GM19438 (cell line): ENCODE results near the gene PARP1.
"Not testable (repeated sequence)": the region's sequence is repeated elsewhere in the genome, so short reads cannot be mapped to it uniquely, and the experiment has no call there.

Experiments used
- ATAC-seq: cut with Tn5 transposase; IDR thresholded peaks from one replicate; pipeline ENCODE4 v1.9.1; 2021; ENCODE audit warnings: low read depth; ENCODE audit not compliant: unreplicated experiment

Gene PARP1

DNA sequence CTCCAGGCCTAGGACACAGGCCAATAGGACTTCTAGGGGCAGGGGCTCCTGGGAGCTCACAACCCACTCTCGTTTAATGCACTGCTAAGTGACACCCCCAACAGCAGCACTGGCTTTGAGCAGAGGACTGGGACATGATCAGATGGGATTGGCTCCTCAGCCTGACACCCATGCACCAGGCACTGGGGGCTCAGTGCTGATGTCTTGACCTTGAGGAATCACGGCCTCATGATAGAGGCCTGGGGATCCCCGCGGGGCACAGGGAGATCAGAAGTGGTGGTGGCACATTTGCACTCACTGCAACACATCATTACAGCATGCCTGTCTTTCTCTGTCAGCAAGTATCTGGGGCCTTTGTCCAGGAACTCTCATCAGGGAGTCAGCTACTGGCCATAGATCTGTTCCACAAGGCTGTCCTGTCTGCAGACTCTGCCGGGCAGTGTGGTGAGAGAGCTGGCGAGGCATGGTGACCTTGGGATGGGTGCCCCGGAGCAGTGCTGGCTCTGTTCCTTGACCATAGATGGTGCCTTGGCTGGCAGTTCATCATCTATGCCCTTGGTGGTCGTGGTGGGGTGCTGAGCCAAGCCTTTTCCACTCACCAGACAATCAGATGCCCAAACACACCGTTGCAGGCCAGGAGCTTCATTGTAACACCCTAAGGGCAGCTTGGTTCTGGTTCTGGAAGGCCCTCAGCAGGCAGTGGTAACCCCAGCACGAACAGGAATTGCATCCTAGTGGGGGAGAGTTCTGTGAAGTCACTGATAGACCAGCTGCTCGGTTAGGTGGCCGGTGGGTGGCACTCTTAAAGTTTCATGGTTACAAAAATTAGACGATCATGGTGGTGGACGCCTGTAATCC lies 22.2 kb upstream of the PARP1 start:
- no peak for ATAC-seq

DNA sequence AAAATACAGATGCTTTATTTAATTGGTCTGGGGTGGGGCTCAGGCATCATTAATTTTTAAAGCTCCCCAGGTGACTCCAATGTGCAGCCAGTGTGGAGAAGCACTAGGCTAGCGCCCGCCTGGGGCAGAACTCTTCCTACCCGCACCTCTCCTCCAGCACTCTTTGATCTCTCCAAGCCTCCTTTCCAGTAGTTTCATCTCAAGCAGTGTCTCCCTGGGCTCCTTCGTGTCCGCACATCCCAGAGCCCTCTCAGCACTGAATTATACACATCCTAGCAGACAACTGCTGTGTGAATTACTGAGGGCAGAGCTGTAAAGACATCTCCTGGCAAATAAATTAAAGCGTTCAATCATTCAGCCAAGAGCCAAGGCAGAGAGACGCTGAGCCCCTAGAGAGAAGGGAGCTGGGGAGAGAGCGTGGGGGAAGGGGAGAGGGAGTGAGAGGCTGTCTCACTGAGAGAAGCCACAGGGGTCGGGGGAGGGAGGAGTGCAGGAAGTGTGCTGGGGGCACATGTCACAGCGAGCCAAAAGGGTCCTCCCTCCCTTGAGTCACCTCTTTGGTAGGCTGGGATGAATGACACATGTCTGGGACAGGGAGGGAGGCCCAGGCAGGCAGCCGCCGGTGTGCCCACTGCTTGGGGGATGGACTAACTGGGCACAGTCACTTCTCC lies 21.0 kb upstream of the PARP1 start:
- ATAC-seq = no peak

DNA sequence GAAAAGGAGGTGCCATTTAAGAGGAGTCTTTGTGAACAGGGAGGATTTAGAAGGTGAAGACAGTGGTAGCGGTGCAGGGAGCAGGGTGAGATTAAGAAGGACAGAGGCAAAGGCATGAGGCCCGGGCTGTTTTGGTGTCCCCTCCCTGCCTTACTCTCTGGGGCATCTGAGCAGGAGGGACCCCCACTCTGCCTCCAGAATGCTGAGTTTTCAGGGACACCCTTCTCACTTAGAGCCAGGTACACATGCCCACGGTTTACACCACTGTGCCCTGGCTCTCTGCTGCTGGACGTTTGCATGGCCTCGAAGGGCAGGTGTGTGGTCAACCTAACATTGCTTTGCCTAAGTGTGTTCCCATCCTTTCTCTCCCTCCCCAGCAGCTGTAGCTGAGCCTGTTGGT lies 20.5 kb upstream of the PARP1 start:
- no peak for ATAC-seq

DNA sequence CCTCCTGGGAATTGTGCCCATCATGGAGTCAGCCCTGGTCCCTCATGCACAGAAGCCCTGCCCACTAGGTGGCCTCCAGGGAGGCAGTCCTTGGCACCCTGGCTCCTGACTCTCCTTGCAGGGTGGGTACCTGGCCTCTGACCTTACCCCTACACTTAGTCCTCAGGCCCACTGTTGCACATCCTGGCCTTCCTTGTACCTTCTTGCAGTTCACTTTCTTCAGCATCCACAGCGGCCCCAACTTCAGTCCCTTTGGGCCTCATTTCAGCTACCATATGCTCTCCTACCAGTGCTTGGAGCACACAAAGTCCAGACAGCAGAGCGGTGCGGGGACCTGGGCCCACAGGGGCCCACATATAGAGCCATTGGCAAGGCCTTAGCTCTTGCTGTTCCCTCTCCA lies 19.2 kb upstream of the PARP1 start:
- no peak for ATAC-seq

DNA sequence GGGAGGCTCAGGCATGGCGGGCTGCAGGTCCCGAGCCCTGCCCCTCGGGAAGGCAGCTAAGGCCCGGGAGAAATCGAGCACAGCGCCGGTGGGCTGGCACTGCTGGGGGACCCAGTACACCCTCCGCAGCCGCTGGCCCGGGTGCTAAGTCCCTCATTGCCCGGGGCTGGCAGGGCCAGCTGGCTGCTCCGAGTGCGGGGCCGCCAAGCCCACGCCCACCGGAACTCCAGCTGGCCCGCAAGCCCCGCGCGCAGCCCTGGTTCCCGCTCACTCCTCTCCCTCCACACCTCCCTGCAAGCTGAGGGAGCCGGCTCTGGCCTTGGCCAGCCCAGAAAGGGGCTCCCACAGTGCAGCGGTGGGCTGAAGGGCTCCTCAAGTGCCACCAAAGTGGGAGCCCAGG lies 18.5 kb upstream of the PARP1 start:
- ATAC-seq = not testable (repeated sequence)

DNA sequence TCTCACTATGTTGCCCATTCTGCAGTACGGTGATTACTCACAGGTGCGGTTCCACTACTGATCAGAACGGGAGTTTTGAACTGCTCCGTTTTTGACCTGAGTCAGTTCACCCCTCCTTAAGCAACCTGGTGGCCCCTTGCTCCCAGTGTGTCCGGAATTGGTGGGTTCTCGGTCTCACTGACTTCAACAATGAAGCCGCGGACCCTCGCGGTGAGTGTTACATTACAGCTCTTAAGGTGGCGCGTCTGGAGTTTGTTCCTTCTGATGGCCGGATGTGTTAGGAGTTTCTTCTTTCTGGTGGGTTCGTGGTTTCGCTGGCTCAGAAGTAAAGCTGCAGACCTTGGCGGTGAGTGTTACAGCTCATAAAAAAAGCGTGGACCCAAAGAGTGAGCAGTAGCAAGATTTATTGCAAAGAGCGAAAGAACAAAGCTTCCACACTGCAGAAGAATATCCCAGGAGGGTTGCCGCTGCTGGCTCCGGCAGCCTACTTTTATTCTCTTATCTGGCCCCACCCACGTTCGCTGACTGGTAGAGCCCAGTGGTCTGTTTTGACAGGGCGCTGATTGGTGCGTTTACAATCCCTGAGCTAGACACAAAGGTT lies 17.6 kb upstream of the PARP1 start:
- no peak for ATAC-seq

DNA sequence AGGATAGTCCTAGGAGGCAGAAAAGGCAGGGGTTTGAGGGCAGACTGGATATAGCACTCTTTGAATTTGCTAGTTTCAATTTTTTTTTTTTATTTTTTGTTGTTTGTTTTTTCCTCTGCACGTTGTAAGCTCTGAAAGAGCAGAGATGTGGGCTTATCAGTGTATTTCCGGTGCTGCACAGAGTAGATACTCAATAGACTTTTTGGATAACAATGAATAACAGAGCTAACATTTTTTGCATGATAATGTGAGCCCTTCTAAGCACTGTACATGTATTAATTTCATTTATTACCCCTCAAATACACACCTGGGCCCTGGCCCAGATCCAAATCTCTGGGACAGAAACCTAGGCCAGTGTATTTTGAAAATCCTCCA lies 17.1 kb upstream of the PARP1 start:
- ATAC-seq = no peak

DNA sequence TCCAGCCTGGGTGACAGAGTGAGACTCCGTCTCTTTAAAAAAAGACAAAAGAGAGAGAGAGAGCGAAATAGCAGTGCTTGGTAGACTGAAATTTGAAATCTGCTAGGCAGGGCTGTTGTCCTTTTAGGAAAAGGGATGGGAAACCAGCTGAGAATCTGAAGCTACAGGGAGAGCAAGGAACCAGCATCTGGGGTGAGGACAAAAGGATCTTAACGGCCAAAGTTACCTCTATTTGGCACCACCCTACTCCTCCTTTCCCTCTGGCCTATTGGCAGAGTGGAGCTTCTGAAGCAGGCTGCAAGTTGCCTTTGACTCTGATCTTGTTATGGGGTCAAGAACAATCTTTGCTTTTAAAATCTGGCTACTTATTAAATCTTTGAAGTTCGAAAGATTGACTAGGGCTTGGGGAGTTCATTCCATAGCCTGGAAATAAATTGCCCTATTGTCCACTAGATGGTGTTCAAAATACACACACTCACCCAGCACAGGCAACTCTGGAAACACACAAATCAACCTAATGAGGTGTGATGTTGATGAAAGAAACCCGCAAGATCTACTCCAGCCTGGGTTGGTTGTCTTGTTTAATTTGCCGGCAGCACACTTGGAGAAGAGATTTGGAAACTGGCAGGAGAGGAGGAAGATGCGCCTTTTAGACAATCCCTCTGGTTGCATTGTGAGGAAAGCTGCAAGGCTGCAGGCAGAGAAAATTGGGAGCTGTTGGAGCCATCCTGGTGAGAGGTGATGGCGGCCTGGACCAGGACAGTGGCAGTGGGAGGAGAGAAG lies 16.5 kb upstream of the PARP1 start:
- no peak for ATAC-seq

DNA sequence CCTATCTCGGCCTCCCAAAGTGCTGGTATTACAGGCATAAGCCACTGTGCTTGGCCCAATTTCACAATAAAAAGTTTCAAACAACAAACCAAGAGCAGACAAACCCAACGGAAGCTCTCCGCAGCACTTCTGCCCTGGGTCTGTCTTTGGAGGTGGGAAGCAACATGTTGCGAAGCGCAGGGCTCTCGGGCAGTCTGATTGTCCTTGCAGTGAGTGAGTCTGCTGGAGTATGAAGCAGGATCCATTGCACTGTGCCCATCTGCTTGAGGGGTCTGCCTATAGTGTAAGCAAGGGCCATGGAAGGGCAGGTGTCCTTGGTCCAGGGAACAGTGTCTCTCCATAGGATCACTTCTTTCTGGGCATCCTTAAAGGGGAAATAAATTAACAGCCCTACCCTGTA lies 14.6 kb upstream of the PARP1 start:
- ATAC-seq = no peak

DNA sequence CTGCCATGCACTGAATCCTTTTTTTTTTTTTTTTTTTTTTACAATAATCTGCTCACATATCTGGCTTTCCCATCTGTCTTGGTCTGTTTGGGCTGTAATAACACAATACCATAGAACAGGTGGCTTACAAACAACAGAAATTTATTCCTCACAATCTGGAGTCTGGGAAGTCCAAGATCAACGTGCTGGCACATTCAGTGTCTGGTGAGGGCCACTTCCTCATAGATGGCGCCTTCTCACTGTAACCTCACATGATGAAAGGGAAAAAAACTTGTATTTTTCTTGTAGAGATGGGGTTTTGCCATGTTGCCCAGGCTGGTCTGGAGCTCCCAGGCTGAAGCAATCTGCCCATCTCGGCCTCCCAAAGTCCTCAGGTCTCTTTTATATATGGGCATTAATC lies 13.0 kb upstream of the PARP1 start:
- no peak for ATAC-seq

DNA sequence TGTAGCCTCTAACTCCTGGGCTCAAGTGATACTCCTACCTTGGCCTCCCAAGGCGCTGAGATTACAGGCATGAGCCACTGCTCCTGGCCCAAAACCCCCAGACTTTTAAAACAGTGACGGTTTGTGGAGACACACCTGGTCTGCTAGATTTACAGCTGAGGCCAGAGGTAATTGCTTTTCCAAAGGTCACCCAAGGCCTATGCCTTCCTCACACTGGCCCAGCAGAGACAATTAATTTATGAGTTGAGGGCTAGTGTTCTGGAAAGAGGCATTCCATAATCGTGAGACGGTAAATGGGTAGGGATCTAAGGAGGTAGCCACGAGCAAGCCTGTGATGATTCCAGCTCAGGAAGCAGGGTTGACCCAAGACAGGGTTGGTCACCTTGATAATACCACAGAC lies 12.4 kb upstream of the PARP1 start:
- ATAC-seq = no peak

DNA sequence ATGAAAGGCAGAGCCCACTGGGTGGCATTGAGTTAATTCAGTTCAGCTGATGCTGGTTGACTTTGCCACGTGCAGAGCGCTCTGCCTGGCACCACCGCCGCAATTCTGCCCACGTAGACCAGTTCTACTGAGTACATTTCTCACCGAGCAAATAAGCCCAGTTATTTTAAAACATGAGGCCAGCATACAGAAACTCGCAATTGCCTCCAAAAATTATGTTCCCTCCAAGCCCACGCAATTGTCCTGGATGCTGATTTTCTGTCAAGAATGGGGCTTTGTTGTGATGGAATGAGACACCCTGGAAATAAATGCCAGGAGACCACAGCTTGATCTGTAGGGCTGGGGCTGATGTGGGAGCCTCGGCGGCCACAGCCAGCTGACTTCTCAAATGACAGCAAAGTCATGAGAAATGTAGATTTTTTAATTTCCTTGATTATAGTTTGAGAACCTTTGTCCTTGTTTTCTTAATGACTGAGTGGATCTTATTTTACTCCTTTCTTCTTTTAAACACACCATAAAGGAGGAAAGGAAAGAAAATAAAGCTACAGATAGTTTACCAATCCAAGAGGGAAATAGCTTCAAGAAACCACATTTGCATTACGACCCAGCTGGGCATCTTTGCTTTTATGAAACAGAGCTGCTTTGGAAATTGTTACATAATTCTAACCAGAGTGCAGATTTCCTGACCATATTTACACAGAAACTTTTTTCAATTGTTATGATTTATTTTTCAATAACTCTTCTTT lies 11.6 kb upstream of the PARP1 start:
- ATAC-seq = no peak

DNA sequence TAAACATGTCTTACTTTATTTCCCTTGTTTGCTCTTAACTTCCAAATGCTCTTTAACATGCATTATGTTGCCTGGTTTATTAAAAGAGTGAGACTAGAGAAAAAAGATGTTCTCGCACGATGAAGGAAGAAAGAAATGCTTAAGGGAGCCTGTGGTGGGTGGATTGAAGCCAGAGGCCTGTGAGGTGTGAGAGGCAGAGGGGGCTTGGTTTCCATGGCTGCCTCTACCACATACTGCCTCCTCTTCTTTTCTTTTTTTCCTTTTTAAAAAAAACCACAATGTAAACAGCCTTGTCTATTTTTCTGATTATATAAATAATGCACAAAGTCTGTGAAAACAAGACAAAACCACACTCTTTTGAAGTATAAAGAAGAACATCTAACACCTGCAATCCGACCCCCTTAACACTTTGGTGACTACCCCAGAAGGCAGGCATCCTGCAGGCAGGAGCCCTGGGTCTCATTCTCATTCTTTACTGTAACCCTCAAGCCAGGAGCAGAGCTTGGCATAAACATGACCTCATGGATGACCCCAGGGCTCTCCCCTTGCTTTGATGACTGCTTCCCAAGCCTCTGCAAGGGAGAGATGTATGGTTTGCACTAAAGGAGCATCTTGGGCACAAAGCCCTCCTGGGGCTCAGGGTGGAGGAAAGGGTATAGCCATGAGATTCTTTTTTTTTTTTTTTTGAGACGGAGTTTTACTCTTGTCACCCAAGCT lies 10.1 kb upstream of the PARP1 start:
- no peak for ATAC-seq

DNA sequence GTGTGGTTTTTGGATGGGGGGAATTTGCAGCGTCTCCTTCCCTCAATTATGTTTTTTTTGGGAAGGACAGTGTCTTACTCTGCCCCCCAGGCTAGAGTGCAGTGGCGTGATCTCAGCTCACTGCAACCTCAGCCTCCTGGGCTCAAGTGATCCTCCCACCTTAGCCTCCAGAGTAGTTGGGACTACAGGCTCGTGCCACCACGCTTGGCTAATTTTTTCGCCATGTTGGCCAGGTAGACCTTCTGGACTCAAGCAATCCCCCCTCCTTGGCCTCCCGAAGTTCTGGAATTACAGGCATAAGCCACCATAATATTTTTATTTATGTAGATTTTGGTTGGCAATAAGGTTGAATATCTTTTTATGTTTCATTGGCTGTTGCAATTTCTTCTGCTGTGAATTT lies 9.5 kb upstream of the PARP1 start:
- ATAC-seq = no peak

DNA sequence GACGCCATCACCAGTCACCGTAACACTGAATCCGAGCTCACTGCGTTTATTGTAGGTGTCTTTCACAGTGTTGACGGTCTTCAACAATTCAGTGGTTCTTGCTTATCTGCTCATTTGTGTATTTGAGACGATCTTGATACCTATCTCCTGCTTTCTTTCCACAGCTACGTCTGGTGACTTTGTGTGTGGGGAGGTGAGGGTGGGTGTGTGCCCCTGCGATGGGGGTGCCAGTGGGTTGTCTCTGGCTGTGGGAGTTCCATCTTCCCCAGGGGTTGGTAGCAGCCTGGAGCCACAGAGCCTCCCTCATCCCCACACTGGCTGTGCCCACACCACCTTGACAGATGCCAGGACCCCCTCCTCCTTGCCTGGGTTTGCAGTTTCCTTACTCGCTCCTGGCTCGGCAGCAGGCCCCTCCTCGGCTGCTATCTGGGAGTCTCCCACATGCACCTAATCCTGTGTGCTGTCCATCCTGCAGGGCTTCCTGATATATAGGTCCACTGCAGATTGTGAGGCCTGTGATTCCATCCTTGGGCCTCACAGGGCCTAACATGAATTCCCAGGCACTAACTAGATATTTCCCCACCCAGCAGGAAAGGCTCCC lies 6.3 kb upstream of the PARP1 start:
- no peak for ATAC-seq

DNA sequence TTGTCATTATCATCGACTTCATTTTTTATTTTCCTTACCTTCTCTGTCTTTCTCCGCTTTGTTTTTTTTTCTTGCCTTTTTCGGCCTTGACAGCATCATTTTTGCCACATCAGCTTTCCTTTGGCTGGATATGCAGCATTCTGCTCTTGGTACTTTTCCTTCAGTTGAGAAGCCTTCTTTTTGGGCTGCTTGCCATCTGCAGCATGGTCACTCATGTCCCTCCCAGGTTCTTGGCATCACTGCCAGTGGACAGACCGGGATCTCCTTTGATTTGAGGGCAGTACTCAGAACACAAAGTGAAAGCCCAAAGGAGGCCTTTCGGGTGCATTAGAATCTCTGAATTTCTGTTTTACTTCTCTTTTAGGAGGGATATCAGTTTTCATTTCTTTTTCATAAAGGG lies 3.7 kb upstream of the PARP1 start:
- ATAC-seq = no peak

DNA sequence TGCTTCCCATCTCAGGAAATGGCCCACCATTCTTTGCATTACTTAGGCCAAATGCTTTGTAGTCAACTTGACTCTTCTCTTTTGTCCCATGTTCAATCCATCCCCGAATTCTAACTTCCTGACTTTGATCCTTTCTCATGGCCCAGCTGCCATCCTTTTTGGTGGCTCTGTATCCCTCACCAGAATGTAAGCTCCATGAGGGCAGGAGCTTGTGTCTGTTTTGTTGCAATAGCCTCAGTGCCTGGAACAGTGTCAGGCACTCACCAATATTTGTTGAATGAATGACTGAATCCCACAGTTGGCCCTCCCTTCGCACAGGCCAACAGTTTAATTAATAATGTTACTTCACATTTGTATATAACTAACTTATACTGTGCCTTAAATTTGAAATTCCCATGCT lies 3.1 kb upstream of the PARP1 start:
- no peak for ATAC-seq

DNA sequence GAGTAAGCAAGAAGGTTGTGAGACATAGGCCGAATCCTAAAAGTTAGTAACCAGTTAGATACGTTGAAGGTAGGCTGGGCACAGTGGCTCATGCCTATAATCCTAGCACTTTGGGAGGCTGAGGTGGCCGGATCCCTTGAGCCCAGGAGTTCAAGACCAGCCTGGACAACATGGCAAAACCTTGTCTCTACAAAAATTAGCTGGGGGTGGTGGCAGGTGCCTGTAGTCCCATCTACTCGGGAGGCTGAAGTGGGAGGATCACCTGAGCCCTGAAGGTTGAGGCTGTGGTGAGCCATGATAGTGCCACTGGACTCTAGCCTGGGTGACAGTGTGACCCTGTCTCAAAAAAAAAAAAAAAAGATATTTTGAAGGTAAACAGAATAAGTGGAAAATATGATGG lies 1.5 kb upstream of the PARP1 start:
- ATAC-seq = no peak
